Esophagus muscularis mucosa (tissue), 4 donors: Measurements from ENCODE around the gene FRAS1. TPM values are rescaled to one million over a fixed set of nuclear protein-coding genes. Genes with fewer than 3 reads are reported as not detected.

Experiments
- DNase-seq: peaks from one replicate; pipeline ENCODE4 v3.0.0-alpha.2; 2017; ENCODE audit errors: extremely low spot score
- H3K27ac ChIP-seq, 4 donors: fragments of 200-600 bp; sonication (generic); replicated peaks in 1 of 4; 1 replicate in 3 of 4; 2 replicates in 1 of 4; pipeline ENCODE4 v1.5.1; 2016 to 2019; ENCODE audit warnings: mild to moderate bottlenecking in 1 of 4
- H3K27me3 ChIP-seq, 4 donors: fragments of 200-600 bp; sonication (generic); one replicate each; pipeline versions ENCODE4 v1.5.1 to v1.6.0; 2016 to 2019
- H3K36me3 ChIP-seq, 4 donors: fragments of 200-600 bp; sonication (generic); one replicate each; pipeline ENCODE4 v1.5.1; 2016 to 2019
- H3K4me1 ChIP-seq, 4 donors: fragments of 200-600 bp; sonication (generic); one replicate each; pipeline ENCODE4 v1.5.1; 2016 to 2019
- H3K4me3 ChIP-seq, 4 donors: fragments of 200-600 bp; sonication (generic); 1 replicate in 2 of 4; 2 replicates in 2 of 4; pipeline ENCODE4 v1.5.1; 2016 to 2019; ENCODE audit warnings: mild to moderate bottlenecking in 4 of 4, moderate library complexity in 1 of 4
- H3K9me3 ChIP-seq, 4 donors: fragments of 200-600 bp; sonication (generic); 1 replicate in 3 of 4; 2 replicates in 1 of 4; pipeline ENCODE4 v1.5.1; 2016 to 2019
- CTCF ChIP-seq, 3 experiments: fragments of 200-600 bp in 2 of 3; fragments of 450-650 bp in 1 of 3; sonication (generic) in 2 of 3; IDR thresholded peaks; one replicate each; pipeline ENCODE4 v1.5.1; 2017 to 2019; ENCODE audit warnings: antibody characterized with exemption in 3 of 3, mild to moderate bottlenecking in 2 of 3, moderate library complexity in 1 of 3
- EP300 ChIP-seq: sonication (generic); formaldehyde crosslinking; IDR thresholded peaks from one replicate; pipeline ENCODE4 v1.6.1; 2017; ENCODE audit warnings: antibody characterized with exemption
- POLR2A ChIP-seq: fragments of 450-650 bp; IDR thresholded peaks from one replicate; pipeline ENCODE4 v1.6.1; 2017; ENCODE audit warnings: antibody characterized with exemption, moderate library complexity, mild to moderate bottlenecking, low read depth
- POLR2AphosphoS5 ChIP-seq, 2 donors: sonication (generic); formaldehyde crosslinking; IDR thresholded peaks; one replicate each; pipeline ENCODE4 v1.6.1; 2017; ENCODE audit warnings: antibody characterized with exemption in 2 of 2
- WGBS: methylation state at CpG from one replicate; pipeline ENCODE4 v1.1.5; 2018; 5-methylcytosine and 5-hydroxymethylcytosine counted together
- intact Hi-C: fragments of 100-400 bp; cut with DNase I; formaldehyde crosslinking; loops from one replicate; pipeline ENCODE4 v1.15.1; 2023
- total RNA-seq, 4 donors: library from RNA; depleted of rRNA; stranded (reverse); fragments of >200 nt; gene quantifications; one replicate each; pipeline versions ENCODE4 v1.1.0 to v1.2.1, GENCODE V29; 2016

Gene FRAS1
- total RNA-seq, 4 donors from 2014 or later = 5.3 to 8.7 (median 5.7) TPM

DNA sequence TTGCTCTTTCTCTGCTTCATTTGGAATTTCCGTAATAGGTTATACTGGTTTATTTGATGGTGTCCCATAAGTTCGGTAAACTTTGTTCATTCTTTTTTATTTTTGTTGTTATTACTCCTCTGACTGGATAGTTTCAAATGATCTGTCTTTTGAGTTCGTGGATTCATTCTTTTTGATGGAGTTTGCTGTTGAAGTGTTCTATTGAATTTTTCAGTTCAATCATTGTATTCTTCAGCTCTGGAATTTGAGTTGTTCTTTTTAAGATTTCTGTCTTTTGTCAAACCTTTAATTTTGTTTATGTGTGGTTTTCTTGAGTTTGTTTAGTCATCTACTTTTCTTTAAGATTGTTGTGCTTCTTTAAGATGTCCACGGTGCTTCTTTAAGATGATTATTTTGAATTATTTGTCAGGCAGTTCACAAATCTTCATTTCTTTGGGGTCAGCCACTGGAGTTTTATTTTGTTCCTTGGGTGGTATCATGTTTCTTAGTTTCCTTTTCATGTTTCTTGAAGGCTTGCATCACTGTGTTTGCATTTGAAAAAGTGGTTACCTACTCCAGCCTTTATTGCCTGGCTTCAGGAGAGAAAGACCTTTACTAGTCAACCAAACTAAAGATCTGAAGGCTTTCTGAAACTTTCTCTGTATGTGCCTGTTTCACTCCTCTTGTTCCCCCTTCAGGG, 339.6 kb downstream of the FRAS1 start:
- DNase-seq = no peak
- Histone ChIP-seq H3K4me1 (no peaks in the 10 kb centered on the region), H3K36me3 (no peaks in the 10 kb centered on the region), H3K9me3 (peaks cover 0 to 17% (median 10%) of the 10 kb centered on the region in 4 donors), H3K27ac (no peak overlapping the region), H3K27me3 (no peaks in the 10 kb centered on the region), H3K4me3 (no peak overlapping the region)
- intact Hi-C loops = no loop called here
- TF ChIP-seq EP300 (no peak), CTCF (IDR thresholded peaks at IDR 0.05) (no peak), POLR2AphosphoS5 (IDR thresholded peaks at IDR 0.05) (no peak), POLR2A (no peak)
- 92% methylated on average over 4 of the region's 4 CpGs for WGBS

- Histone ChIP-seq H3K9me3 (peaks cover 0 to 17% (median 10%) of the 10 kb centered on the region in 4 donors), H3K36me3 (no peaks in the 10 kb centered on the region), H3K4me3 (no peak overlapping the region), H3K27me3 (no peaks in the 10 kb centered on the region), H3K27ac (no peak overlapping the region), H3K4me1 (no peaks in the 10 kb centered on the region)
- 100% methylated on average over 2 of the region's 2 CpGs for WGBS
- TF ChIP-seq EP300 (no peak), POLR2A (no peak), CTCF (IDR thresholded peaks at IDR 0.05) (no peak), POLR2AphosphoS5 (IDR thresholded peaks at IDR 0.05) (no peak)
- no peak for DNase-seq
- intact Hi-C loops = no loop called here
Observed at GRCh38 chr4:78397292-78397630, 340.1 kb downstream of the FRAS1 start.

- H3K9me3 ChIP-seq = no peaks in the 10 kb centered on the region
- peaks cover 0 to 9% (median 3%) of the 10 kb centered on the region in 4 donors for H3K4me1 ChIP-seq
- intact Hi-C loops = no loop called here
- no peak overlapping the region for H3K4me3 ChIP-seq
- no peak for DNase-seq
- no peaks in the 10 kb centered on the region for H3K36me3 ChIP-seq
- 89% methylated on average over 5 of the region's 5 CpGs for WGBS
- H3K27ac ChIP-seq = no peak overlapping the region
- TF ChIP-seq POLR2AphosphoS5 (IDR thresholded peaks at IDR 0.05) (no peak), EP300 (no peak), CTCF (IDR thresholded peaks at IDR 0.05) (no peak), POLR2A (no peak)
- no peaks in the 10 kb centered on the region for H3K27me3 ChIP-seq
Observed at GRCh38 chr4:78409612-78410202, 352.6 kb downstream of the FRAS1 start.

DNA sequence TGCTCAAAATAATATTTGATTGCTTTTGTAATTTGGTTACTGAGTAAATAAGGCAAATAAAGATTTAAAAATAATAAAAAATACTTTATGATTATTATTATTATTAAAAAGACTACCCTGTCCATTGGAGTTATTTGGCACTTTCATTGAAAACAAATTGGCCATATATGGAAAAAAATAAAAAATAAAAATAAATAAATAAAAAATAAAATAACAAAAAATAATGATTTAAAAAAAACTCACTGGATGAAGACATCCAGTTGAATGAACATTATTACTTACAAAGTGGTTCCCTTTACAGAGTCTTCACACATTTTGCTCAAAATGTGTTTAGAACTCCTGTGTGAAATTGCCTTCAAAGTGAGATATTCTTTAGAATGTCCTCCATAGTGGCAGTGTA, 353.1 kb downstream of the FRAS1 start:
- no peaks in the 10 kb centered on the region for H3K27me3 ChIP-seq
- H3K4me1 ChIP-seq = peaks cover 0 to 9% (median 3%) of the 10 kb centered on the region in 4 donors
- no peak for TF ChIP-seq POLR2AphosphoS5 (IDR thresholded peaks at IDR 0.05)
- intact Hi-C loops = no loop called here
- no peak overlapping the region for H3K4me3 ChIP-seq
- H3K9me3 ChIP-seq = no peaks in the 10 kb centered on the region
- DNase-seq = no peak
- H3K27ac ChIP-seq = no peak overlapping the region
- no peaks in the 10 kb centered on the region for H3K36me3 ChIP-seq

DNA sequence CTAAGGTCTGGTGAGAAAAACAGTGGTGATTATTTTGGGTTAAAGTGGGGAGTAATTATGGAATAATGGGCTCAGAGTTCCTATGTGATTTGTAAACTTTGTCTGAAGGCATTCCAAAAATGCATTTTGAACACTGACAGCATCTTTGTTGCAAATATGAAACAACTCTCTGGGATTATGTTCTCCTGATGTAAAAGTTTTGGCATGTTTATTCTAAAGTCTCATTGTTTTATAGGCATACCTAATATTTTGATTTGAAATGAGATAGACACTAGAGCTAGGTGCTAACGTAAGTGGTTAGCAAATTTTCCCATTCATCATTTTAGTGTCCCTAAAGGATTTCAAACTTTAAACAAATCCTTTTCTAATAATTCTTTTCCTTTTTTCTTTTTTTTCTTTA, 353.6 kb downstream of the FRAS1 start:
- H3K4me3 ChIP-seq = no peak overlapping the region
- intact Hi-C loops = no loop called here
- H3K9me3 ChIP-seq = no peaks in the 10 kb centered on the region
- DNase-seq = no peak
- 51% methylated on average over 1 of the region's 1 CpG for WGBS
- peaks cover 0 to 9% (median 3%) of the 10 kb centered on the region in 4 donors for H3K4me1 ChIP-seq
- H3K27ac ChIP-seq = no peak overlapping the region
- no peaks in the 10 kb centered on the region for H3K36me3 ChIP-seq
- no peaks in the 10 kb centered on the region for H3K27me3 ChIP-seq
- TF ChIP-seq POLR2A (no peak), EP300 (no peak), CTCF (IDR thresholded peaks at IDR 0.05) (no peak), POLR2AphosphoS5 (IDR thresholded peaks at IDR 0.05) (no peak)
